K562 (cell line): ENCODE measurements around the gene ST6GALNAC3. TPM values are rescaled to one million over a fixed set of nuclear protein-coding genes. Genes with fewer than 3 reads are reported as not detected.

ENCODE experiments used
- ATAC-seq: fragments of 200-7000 bp; cut with Tn5 transposase; 3 replicates; pipeline ENCODE4 v1.9.1; 2020; ENCODE audit warnings: moderate library complexity
- BruUV-seq: library from RNA; stranded (reverse); fragments of 400-500 nt; replicated peaks from 2 replicates; lab custom pipeline; 2021; lab: Mats Ljungman, UMichigan
- CTCF ChIA-PET: fragments of 300-600 bp; formaldehyde crosslinking; extraction: SDS; loops from one replicate; lab custom pipeline; 2021; ENCODE audit warnings: low intra/inter-chr PET ratio; lab: Yijun Ruan, JAX
- POLR2A ChIA-PET: fragments of 300-600, 350-650 bp; sonication (Branson Sonifier 250); formaldehyde crosslinking; extraction: SDS; loops from one replicate; lab custom pipeline; 2021; ENCODE audit warnings: antibody characterized with exemption, inconsistent platforms; lab: Yijun Ruan, JAX
- DNase-seq, 4 experiments: peaks; one replicate each; pipeline versions ENCODE4 v3.0.0 to v3.0.0-alpha.2; 2011 to 2018; ENCODE audit warnings: low spot score in 3 of 4, mixed read lengths in 3 of 4; ENCODE audit errors: extremely low read depth in 1 of 4
- FAIRE-seq: peaks from 2 replicates; lab custom pipeline; 2011; peaks lifted over from hg19 to GRCh38; lab: Jason Lieb, UNC
- H2AFZ ChIP-seq: 2 replicates; pipeline ENCODE4 v1.6.0; 2011; ENCODE audit warnings: low read depth, low read length, control low read depth, inconsistent platforms
- H3K27ac ChIP-seq: fragments of 200-600 bp; 3 replicates; pipeline ENCODE4 v1.8.0; 2011; ENCODE audit warnings: low read depth, mild to moderate bottlenecking, control low read depth, inconsistent platforms, low read length, moderate library complexity, mixed read lengths; ENCODE audit errors: extremely low read depth
- H3K27me3 ChIP-seq, 2 experiments: fragments of 300-600 bp in 1 of 2; 2 replicates in 1 of 2; 3 replicates in 1 of 2; pipeline versions ENCODE4 v1.6.0 to v1.8.0; 2011; ENCODE audit warnings: inconsistent platforms in 2 of 2, low read length in 2 of 2, mild to moderate bottlenecking in 1 of 2, mixed read lengths in 1 of 2, moderate library complexity in 1 of 2; ENCODE audit not compliant: control insufficient read depth in 2 of 2, insufficient read depth in 2 of 2
- H3K36me3 ChIP-seq: fragments of 300-600 bp; 3 replicates; pipeline ENCODE4 v1.8.0; 2011; ENCODE audit warnings: mild to moderate bottlenecking, low read length, inconsistent platforms; ENCODE audit not compliant: control insufficient read depth, insufficient read depth
- H3K4me1 ChIP-seq, 2 experiments: fragments of 200-600 bp in 1 of 2; replicated peaks in 1 of 2; 2 replicates in 1 of 2; 3 replicates in 1 of 2; pipeline versions ENCODE4 v1.5.1 to v1.8.0; 2011; ENCODE audit warnings: inconsistent platforms in 2 of 2, low read length in 2 of 2, mild to moderate bottlenecking in 1 of 2, mixed read lengths in 1 of 2, moderate library complexity in 1 of 2; ENCODE audit not compliant: control insufficient read depth in 2 of 2, insufficient read depth in 2 of 2
- H3K4me2 ChIP-seq: 2 replicates; pipeline ENCODE4 v1.6.1; 2011; ENCODE audit warnings: low read length, control low read depth, inconsistent platforms, mixed read lengths; ENCODE audit not compliant: insufficient read depth
- H3K4me3 ChIP-seq: fragments of 200-600 bp; sonication (generic), shearing (Covaris generic); 2 replicates; pipeline ENCODE4 v1.5.1; 2016; ENCODE audit warnings: control low read depth, inconsistent platforms
- H3K79me2 ChIP-seq: fragments of 200-600 bp; 3 replicates; pipeline ENCODE4 v1.8.0; 2011; ENCODE audit warnings: low read length, inconsistent platforms; ENCODE audit not compliant: control insufficient read depth, insufficient read depth
- H3K9ac ChIP-seq, 2 experiments: 2 replicates each; pipeline versions ENCODE4 v1.6.0 to v1.6.1; 2011; ENCODE audit warnings: low read depth in 2 of 2, low read length in 2 of 2, control low read depth in 1 of 2, inconsistent platforms in 1 of 2, mild to moderate bottlenecking in 1 of 2, mixed read lengths in 1 of 2; ENCODE audit not compliant: insufficient read depth in 1 of 2
- H3K9me1 ChIP-seq: one replicate; pipeline ENCODE4 v1.6.0; 2011; ENCODE audit warnings: inconsistent platforms, mild to moderate bottlenecking, low read length, moderate library complexity; ENCODE audit not compliant: control insufficient read depth, insufficient read depth
- H3K9me3 ChIP-seq: replicated peaks from 2 replicates; pipeline ENCODE4 v1.5.1; 2011; ENCODE audit warnings: low read depth, low read length, inconsistent platforms; ENCODE audit not compliant: control insufficient read depth, insufficient read depth
- H4K20me1 ChIP-seq: replicated peaks from 2 replicates; pipeline ENCODE4 v1.6.1; 2011; ENCODE audit warnings: low read length, inconsistent platforms, mixed read lengths; ENCODE audit not compliant: control insufficient read depth, insufficient read depth
- BRD4 ChIP-seq: fragments of 200-600 bp; sonication (generic); IDR thresholded peaks from 2 replicates; pipeline ENCODE4 v1.6.1; 2017; ENCODE audit warnings: inconsistent platforms
- FOXK1 ChIP-seq: sonication (generic); formaldehyde crosslinking; IDR thresholded peaks from 2 replicates; pipeline ENCODE4 v1.8.0; 2022; ENCODE audit warnings: missing genetic modification reagents, mild to moderate bottlenecking, borderline replicate concordance
- ILK ChIP-seq: fragments of 450-650 bp; IDR thresholded peaks from 2 replicates; pipeline ENCODE4 v1.6.1; 2016; ENCODE audit warnings: missing genetic modification characterization, low read depth, mild to moderate bottlenecking, missing compliant biosample characterization, moderate library complexity, borderline replicate concordance
- IRF2 ChIP-seq: sonication (generic); formaldehyde crosslinking; IDR thresholded peaks from 2 replicates; pipeline ENCODE4 v1.8.1; 2022; ENCODE audit warnings: mild to moderate bottlenecking, missing genetic modification reagents
- L3MBTL2 ChIP-seq: fragments of 450-650 bp; IDR thresholded peaks from 2 replicates; pipeline ENCODE4 v1.6.1; 2016; ENCODE audit warnings: mild to moderate bottlenecking, moderate library complexity
- RBFOX2 ChIP-seq: fragments of 200-400 bp; formaldehyde crosslinking; IDR thresholded peaks from 2 replicates; pipeline ENCODE4 v1.6.1; 2017; ENCODE audit warnings: low read depth, mild to moderate bottlenecking, low read length, moderate library complexity
- RCOR1 ChIP-seq, 2 experiments: IDR thresholded peaks; 2 replicates each; pipeline ENCODE4 v1.6.1; 2012; ENCODE audit warnings: low read depth in 2 of 2, low read length in 2 of 2, borderline replicate concordance in 1 of 2, improper control_type of control experiment in 1 of 2
- RFX1 ChIP-seq: fragments of 450-650 bp; IDR thresholded peaks from 2 replicates; pipeline ENCODE4 v1.6.1; 2016; ENCODE audit warnings: mild to moderate bottlenecking, moderate library complexity
- ZNF143 ChIP-seq: sonication (generic); formaldehyde crosslinking; IDR thresholded peaks from 2 replicates; pipeline ENCODE4 v1.9.0; 2022; ENCODE audit warnings: mild to moderate bottlenecking, missing genetic modification reagents
- ZNF253 ChIP-seq: fragments of 250-450 bp; sonication (Bioruptor Pico); conservative IDR thresholded peaks from 2 replicates; pipeline ENCODE4 v1.6.1; 2021; ENCODE audit warnings: mild to moderate bottlenecking
- ZNF780A ChIP-seq: fragments of 250-450 bp; sonication (Bioruptor Pico); IDR thresholded peaks from 2 replicates; pipeline ENCODE4 v1.5.0; 2021; ENCODE audit warnings: mild to moderate bottlenecking
- WGBS: fragments of 100-300 bp; shearing (Covaris generic); methylation state at CpG from one replicate; pipeline ENCODE4 v1.1.6; 2016; ENCODE audit warnings: low coverage, mixed read lengths; ENCODE audit not compliant: insufficient coverage; ENCODE audit errors: missing lambda C conversion rate; 5-methylcytosine and 5-hydroxymethylcytosine counted together
- in situ Hi-C: fragments of 300-500 bp; cut with MboI; formaldehyde crosslinking; loops from 4 replicates; pipeline ENCODE4 v1.15.0; 2018; ENCODE audit warnings: inconsistent platforms, mixed read lengths
- intact Hi-C: fragments of 100-400 bp; cut with micrococcal nuclease; formaldehyde crosslinking; loops from 2 replicates; pipeline ENCODE4 v1.14.2; 2022
- polyA plus RNA-seq, 8 experiments: library from polyadenylated mRNA; depleted of rRNA in 4 of 8; stranded (reverse) in 5 of 8; unstranded in 3 of 8; fragments of >200 nt; fragmentation: Nextera tagmentation in 2 of 8; fragmentation: Illumina TruSeq in 1 of 8; extraction: Ambion mirVana in 2 of 8; extraction: Trizol in 1 of 8; gene quantifications; 2 replicates each; pipeline versions ENCODE4 v1.2.1 to v1.2.3, GENCODE V29; 2011 to 2014; ENCODE audit warnings: inconsistent platforms in 1 of 8, missing spikeins in 1 of 8
- total RNA-seq, 7 experiments: library from RNA; depleted of rRNA in 6 of 7; stranded (reverse); fragments of >200 nt in 6 of 7; fragmentation: Illumina TruSeq in 2 of 7; extraction: Trizol in 2 of 7; gene quantifications; 2 replicates each; pipeline versions ENCODE4 v1.2.1 to v1.2.3, GENCODE V29; 2011 to 2021; ENCODE audit warnings: low replicate concordance in 1 of 7
- TF ChIP-seq, protein P1 (sequence below): fragments of 450-650 bp; formaldehyde crosslinking; IDR thresholded peaks from 2 replicates; pipeline ENCODE4 v1.4.0; 2020; ENCODE audit warnings: mild to moderate bottlenecking, moderate library complexity
- TF ChIP-seq, protein P2 (sequence below): sonication (generic); formaldehyde crosslinking; IDR thresholded peaks from 2 replicates; pipeline ENCODE4 v1.8.0; 2022; ENCODE audit warnings: mild to moderate bottlenecking, missing genetic modification reagents
- TF ChIP-seq, protein P3 (sequence below): fragments of 250-450 bp; sonication (Bioruptor Pico); IDR thresholded peaks from 2 replicates; pipeline ENCODE4 v1.8.0; 2022; ENCODE audit warnings: inconsistent platforms, mild to moderate bottlenecking, moderate library complexity, borderline replicate concordance

Gene ST6GALNAC3
- total and polyA plus RNA-seq, 9 of the 15 experiments (the other 6 are each of a cell fraction or from before 2014, with no cell fraction given) = 0.04 to 0.29 (median 0.18) TPM; not detected in 6

DNA sequence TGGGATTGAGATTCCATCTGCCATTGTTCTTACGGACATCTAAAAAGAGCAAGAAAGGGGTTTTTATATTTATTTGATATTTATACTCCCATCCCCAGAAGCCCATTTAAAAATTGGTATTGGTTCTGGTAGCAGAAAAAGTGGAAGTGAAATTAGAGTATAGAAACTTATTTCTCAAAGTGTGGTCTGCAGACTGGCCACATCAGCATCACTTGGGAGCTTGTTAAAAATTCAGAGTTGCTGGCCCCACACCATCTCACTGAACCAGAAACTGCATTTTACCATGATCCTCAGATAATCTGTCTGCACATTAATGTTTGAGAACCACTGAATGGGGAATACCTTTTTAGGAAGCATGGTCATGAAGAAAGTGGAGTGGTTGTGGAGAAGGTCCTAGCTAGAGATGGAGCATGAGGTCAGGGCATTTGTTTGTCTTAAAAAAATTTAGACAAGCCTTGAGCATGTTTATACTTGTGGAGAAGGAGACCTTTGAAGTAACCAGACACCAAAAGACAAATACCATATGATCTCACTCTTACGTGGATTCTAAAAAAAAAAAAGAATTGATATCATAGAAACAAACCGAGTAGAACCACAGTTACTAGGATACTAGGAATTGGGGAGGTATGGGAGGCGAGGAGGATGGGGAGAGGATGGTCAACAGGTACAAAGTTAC is 116.3 kb downstream of the ST6GALNAC3 start:
- no peak overlapping the region for H3K4me3 ChIP-seq
- H3K4me2 ChIP-seq = no peak overlapping the region
- TF ChIP-seq RCOR1 (IDR thresholded peaks at IDR 0.05; ENCODE audit: borderline replicate concordance in 1 of 2, low read depth in 2 of 2, low read length in 2 of 2) (no peak), IRF2 (no peak), ZNF253 (CRISPR knock-in tag) (no peak), ZNF780A (CRISPR knock-in tag) (no peak), ILK (no peak), BRD4 (no peak), ZNF143 (no peak), L3MBTL2 (no peak), RFX1 (no peak), RBFOX2 (no peak), FOXK1 (CRISPR knock-in tag) (no peak)
- TF ChIP-seq, protein P1, sequence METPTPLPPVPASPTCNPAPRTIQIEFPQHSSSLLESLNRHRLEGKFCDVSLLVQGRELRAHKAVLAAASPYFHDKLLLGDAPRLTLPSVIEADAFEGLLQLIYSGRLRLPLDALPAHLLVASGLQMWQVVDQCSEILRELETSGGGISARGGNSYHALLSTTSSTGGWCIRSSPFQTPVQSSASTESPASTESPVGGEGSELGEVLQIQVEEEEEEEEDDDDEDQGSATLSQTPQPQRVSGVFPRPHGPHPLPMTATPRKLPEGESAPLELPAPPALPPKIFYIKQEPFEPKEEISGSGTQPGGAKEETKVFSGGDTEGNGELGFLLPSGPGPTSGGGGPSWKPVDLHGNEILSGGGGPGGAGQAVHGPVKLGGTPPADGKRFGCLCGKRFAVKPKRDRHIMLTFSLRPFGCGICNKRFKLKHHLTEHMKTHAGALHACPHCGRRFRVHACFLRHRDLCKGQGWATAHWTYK = no peak
- TF ChIP-seq, protein P2, sequence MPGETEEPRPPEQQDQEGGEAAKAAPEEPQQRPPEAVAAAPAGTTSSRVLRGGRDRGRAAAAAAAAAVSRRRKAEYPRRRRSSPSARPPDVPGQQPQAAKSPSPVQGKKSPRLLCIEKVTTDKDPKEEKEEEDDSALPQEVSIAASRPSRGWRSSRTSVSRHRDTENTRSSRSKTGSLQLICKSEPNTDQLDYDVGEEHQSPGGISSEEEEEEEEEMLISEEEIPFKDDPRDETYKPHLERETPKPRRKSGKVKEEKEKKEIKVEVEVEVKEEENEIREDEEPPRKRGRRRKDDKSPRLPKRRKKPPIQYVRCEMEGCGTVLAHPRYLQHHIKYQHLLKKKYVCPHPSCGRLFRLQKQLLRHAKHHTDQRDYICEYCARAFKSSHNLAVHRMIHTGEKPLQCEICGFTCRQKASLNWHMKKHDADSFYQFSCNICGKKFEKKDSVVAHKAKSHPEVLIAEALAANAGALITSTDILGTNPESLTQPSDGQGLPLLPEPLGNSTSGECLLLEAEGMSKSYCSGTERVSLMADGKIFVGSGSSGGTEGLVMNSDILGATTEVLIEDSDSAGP = no peak
- TF ChIP-seq, protein P3, sequence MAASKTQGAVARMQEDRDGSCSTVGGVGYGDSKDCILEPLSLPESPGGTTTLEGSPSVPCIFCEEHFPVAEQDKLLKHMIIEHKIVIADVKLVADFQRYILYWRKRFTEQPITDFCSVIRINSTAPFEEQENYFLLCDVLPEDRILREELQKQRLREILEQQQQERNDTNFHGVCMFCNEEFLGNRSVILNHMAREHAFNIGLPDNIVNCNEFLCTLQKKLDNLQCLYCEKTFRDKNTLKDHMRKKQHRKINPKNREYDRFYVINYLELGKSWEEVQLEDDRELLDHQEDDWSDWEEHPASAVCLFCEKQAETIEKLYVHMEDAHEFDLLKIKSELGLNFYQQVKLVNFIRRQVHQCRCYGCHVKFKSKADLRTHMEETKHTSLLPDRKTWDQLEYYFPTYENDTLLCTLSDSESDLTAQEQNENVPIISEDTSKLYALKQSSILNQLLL (CRISPR knock-in tag) = no peak
- POLR2A ChIA-PET = no interaction called here
- ATAC-seq (no peak), DNase-seq (no peak), FAIRE-seq (no peak)
- intact Hi-C loops (no loop called here), in situ Hi-C loops (no loop called here)
- H3K4me1 ChIP-seq = no peaks in the 10 kb centered on the region
- no peaks in the 10 kb centered on the region for H3K9me1 ChIP-seq
- no peak overlapping the region for H3K9ac ChIP-seq
- no peak overlapping the region for H2AFZ ChIP-seq
- CTCF ChIA-PET = no interaction called here
- H3K9me3 ChIP-seq = no peaks in the 10 kb centered on the region
- WGBS = 0% methylated on average over 4 of the region's 4 CpGs
- H3K27ac ChIP-seq = no peak overlapping the region
- H4K20me1 ChIP-seq = no peaks in the 10 kb centered on the region
- no peaks in the 10 kb centered on the region for H3K79me2 ChIP-seq
- H3K36me3 ChIP-seq = no peaks in the 10 kb centered on the region
- BruUV-seq = no TSS peak
- H3K27me3 ChIP-seq = no peaks in the 10 kb centered on the region
